Tibial nerve (tissue), 4 donors: Measurements from ENCODE around the gene SNX15.

Experiments
- CTCF ChIP-seq, 5 experiments: fragments of 200-600 bp in 3 of 5; fragments of 450-650 bp in 2 of 5; sonication (generic) in 3 of 5; IDR thresholded peaks; one replicate each; pipeline ENCODE4 v1.5.1; 2016 to 2019; ENCODE audit warnings: antibody characterized with exemption in 5 of 5, mild to moderate bottlenecking in 3 of 5, moderate library complexity in 2 of 5
- EP300 ChIP-seq, 2 donors: sonication (generic); formaldehyde crosslinking; IDR thresholded peaks; one replicate each; pipeline ENCODE4 v1.6.1; 2017; ENCODE audit warnings: antibody characterized with exemption in 2 of 2, mild to moderate bottlenecking in 1 of 2
- POLR2A ChIP-seq, 2 donors: fragments of 450-650 bp; IDR thresholded peaks; one replicate each; pipeline ENCODE4 v1.6.1; 2017; ENCODE audit warnings: antibody characterized with exemption in 2 of 2, mild to moderate bottlenecking in 2 of 2, moderate library complexity in 2 of 2

GRCh38 chr11:65057526-65057925, 30.3 kb downstream of the SNX15 start:
- TF ChIP-seq CTCF (IDR thresholded peaks at IDR 0.05) = no peak
- no peak for TF ChIP-seq POLR2A (IDR thresholded peaks at IDR 0.05)
- TF ChIP-seq EP300 (IDR thresholded peaks at IDR 0.05) = no peak
